A549 (cell line): ENCODE measurements around the gene CTNNA3.

Source experiments
- CTCF ChIP-seq: fragments of >200 bp; sonication (Bioruptor Twin); formaldehyde crosslinking; IDR thresholded peaks from 3 replicates; pipeline ENCODE4 v1.5.1; 2016
- KDM1A ChIP-seq: fragments of 200-600 bp; sonication (generic); IDR thresholded peaks from 2 replicates; pipeline ENCODE4 v1.6.1; 2016; ENCODE audit warnings: low read depth, mild to moderate bottlenecking
- MAX ChIP-seq: IDR thresholded peaks from 2 replicates; pipeline ENCODE4 v1.6.1; 2012
- POLR2A ChIP-seq: IDR thresholded peaks from 2 replicates; pipeline ENCODE4 v1.6.1; 2012; ENCODE audit warnings: mild to moderate bottlenecking, low read length
- SREBF2 ChIP-seq: fragments of 450-650 bp; IDR thresholded peaks from 2 replicates; pipeline ENCODE4 v1.6.1; 2014; ENCODE audit warnings: mild to moderate bottlenecking, moderate library complexity

GRCh38 chr10:66349076-66349475 is 1346.9 kb downstream of the CTNNA3 start:
- TF ChIP-seq SREBF2 (no peak), CTCF (no peak), KDM1A (no peak), MAX (no peak), POLR2A (no peak)
